GM12878 (cell line): ENCODE data around the gene P2RX2. TPM values are rescaled to one million over a fixed set of nuclear protein-coding genes. Genes with fewer than 3 reads are reported as not detected.

Experiments
- ATAC-seq: fragments of 200-7000 bp; cut with Tn5 transposase; 3 replicates; pipeline ENCODE4 v1.9.1; 2020; ENCODE audit warnings: mild to moderate bottlenecking, moderate library complexity
- Bru-seq: library from RNA; stranded (reverse); fragments of 400-500 nt; gene quantifications from one replicate; lab custom pipeline; 2021; lab: Mats Ljungman, UMichigan
- BruChase-seq, 2 experiments: library from RNA; stranded (reverse); fragments of 400-500 nt; gene quantifications; one replicate each; lab custom pipeline; 2021; lab: Mats Ljungman, UMichigan
- BruUV-seq: library from RNA; stranded (reverse); fragments of 400-500 nt; replicated peaks from 2 replicates; lab custom pipeline; 2021; lab: Mats Ljungman, UMichigan
- CTCF ChIA-PET: fragments of 300-600 bp; sonication (Branson Sonifier 250); formaldehyde crosslinking; extraction: SDS; loops from one replicate; lab custom pipeline; 2021; ENCODE audit warnings: inconsistent platforms; lab: Yijun Ruan, JAX
- POLR2A ChIA-PET: fragments of 350-600 bp; formaldehyde crosslinking; extraction: SDS; loops from one replicate; lab custom pipeline; 2021; ENCODE audit warnings: inconsistent platforms; lab: Charles Lee
- RAD21 ChIA-PET: fragments of 300-600 bp; sonication (Branson Sonifier 250); formaldehyde crosslinking; loops from one replicate; lab custom pipeline; 2023; ENCODE audit warnings: antibody characterized with exemption; ENCODE audit not compliant: unreplicated experiment; lab: Charles Lee
- SMC1A ChIA-PET: fragments of 300-600 bp; sonication (Branson Sonifier 250); formaldehyde crosslinking; loops from one replicate; lab custom pipeline; 2023; ENCODE audit not compliant: unreplicated experiment, uncharacterized antibody; lab: Charles Lee
- DNase-seq: peaks from one replicate; pipeline ENCODE4 v3.0.0-alpha.2; 2011; ENCODE audit warnings: low read depth, low spot score
- FAIRE-seq: peaks from 3 replicates; lab custom pipeline; 2011; peaks lifted over from hg19 to GRCh38; lab: Jason Lieb, UNC
- H2AFZ ChIP-seq: 2 replicates; pipeline ENCODE4 v1.6.0; 2011; ENCODE audit warnings: low read depth, low read length, control low read depth; ENCODE audit not compliant: control insufficient read depth
- H3K27ac ChIP-seq: 2 replicates; pipeline ENCODE4 v1.5.1; 2011; ENCODE audit warnings: control low read depth; ENCODE audit not compliant: control insufficient read depth, insufficient read depth
- H3K27me3 ChIP-seq, 2 experiments: replicated peaks in 1 of 2; 2 replicates each; pipeline versions ENCODE4 v1.6.0 to v1.6.1; 2011; ENCODE audit warnings: low read length in 1 of 2; ENCODE audit not compliant: control insufficient read depth in 2 of 2, insufficient read depth in 2 of 2
- H3K36me3 ChIP-seq, 2 experiments: 2 replicates each; pipeline ENCODE4 v1.5.1; 2011; ENCODE audit warnings: low read length in 1 of 2; ENCODE audit not compliant: control insufficient read depth in 2 of 2, insufficient read depth in 2 of 2
- H3K4me1 ChIP-seq: 2 replicates; pipeline ENCODE4 v1.6.1; 2011; ENCODE audit warnings: mild to moderate bottlenecking, low read length, moderate library complexity, mixed read lengths; ENCODE audit not compliant: control insufficient read depth, insufficient read depth
- H3K4me2 ChIP-seq: 2 replicates; pipeline ENCODE4 v1.6.0; 2011; ENCODE audit warnings: control low read depth; ENCODE audit not compliant: control insufficient read depth, insufficient read depth
- H3K4me3 ChIP-seq: fragments of 200-600 bp; sonication (generic); 2 replicates; pipeline ENCODE4 v1.5.1; 2016
- H3K79me2 ChIP-seq: 2 replicates; pipeline ENCODE4 v1.6.0; 2011; ENCODE audit warnings: low read length; ENCODE audit not compliant: control insufficient read depth, insufficient read depth
- H3K9ac ChIP-seq: 2 replicates; pipeline ENCODE4 v1.8.0; 2011; ENCODE audit warnings: low read length, control low read depth, mixed read lengths; ENCODE audit not compliant: control insufficient read depth, insufficient read depth
- H3K9me3 ChIP-seq: replicated peaks from 3 replicates; pipeline ENCODE4 v1.5.1; 2011; ENCODE audit warnings: mild to moderate bottlenecking, low read length; ENCODE audit not compliant: control insufficient read depth, insufficient read depth
- H4K20me1 ChIP-seq: 2 replicates; pipeline ENCODE4 v1.6.0; 2011; ENCODE audit not compliant: control insufficient read depth, insufficient read depth
- BCL3 ChIP-seq: IDR thresholded peaks from 2 replicates; pipeline ENCODE4 v1.6.1; 2011; ENCODE audit warnings: borderline replicate concordance, low read depth, mild to moderate bottlenecking, moderate library complexity, low read length; ENCODE audit not compliant: insufficient read depth, poor library complexity, severe bottlenecking
- BCLAF1 ChIP-seq: fragments of 450-650 bp; IDR thresholded peaks from 2 replicates; pipeline ENCODE4 v1.6.1; 2017; ENCODE audit warnings: antibody characterized with exemption, mild to moderate bottlenecking, moderate library complexity
- HCFC1 ChIP-seq: fragments of 150-350 bp; IDR thresholded peaks from 2 replicates; pipeline ENCODE4 v1.6.1; 2014; ENCODE audit warnings: low read length
- HDAC2 ChIP-seq: fragments of 200-600 bp; sonication (generic); IDR thresholded peaks from 2 replicates; pipeline ENCODE4 v1.6.1; 2017
- IKZF1 ChIP-seq: fragments of 450-650 bp; conservative IDR thresholded peaks from 2 replicates; pipeline ENCODE4 v1.6.1; 2017; ENCODE audit warnings: antibody characterized with exemption, mild to moderate bottlenecking
- JUND ChIP-seq: IDR thresholded peaks from 2 replicates; pipeline ENCODE4 v1.6.1; 2012; ENCODE audit warnings: low read depth, mild to moderate bottlenecking, low read length, improper control_type of control experiment, moderate library complexity
- KLF5 ChIP-seq: fragments of 450-650 bp; IDR thresholded peaks from 2 replicates; pipeline ENCODE4 v1.6.1; 2014; ENCODE audit warnings: mild to moderate bottlenecking; ENCODE audit not compliant: partially characterized antibody
- MEF2A ChIP-seq: IDR thresholded peaks from 2 replicates; pipeline ENCODE4 v1.6.1; 2011; ENCODE audit warnings: low read depth, mild to moderate bottlenecking, low read length, moderate library complexity; ENCODE audit not compliant: insufficient read depth
- NFYA ChIP-seq: IDR thresholded peaks from 2 replicates; pipeline ENCODE4 v1.6.1; 2011; ENCODE audit warnings: low read depth, mild to moderate bottlenecking, low read length, improper control_type of control experiment, borderline replicate concordance
- NFYB ChIP-seq: IDR thresholded peaks from 2 replicates; pipeline ENCODE4 v1.6.1; 2011; ENCODE audit warnings: low read depth, mild to moderate bottlenecking, low read length, improper control_type of control experiment, moderate library complexity; ENCODE audit not compliant: insufficient read depth
- PAX5 ChIP-seq: IDR thresholded peaks from 2 replicates; pipeline ENCODE4 v1.6.1; 2011; ENCODE audit warnings: low read depth, low read length, borderline replicate concordance
- SMARCA5 ChIP-seq: fragments of 450-650 bp; IDR thresholded peaks from 2 replicates; pipeline ENCODE4 v1.6.1; 2017; ENCODE audit warnings: mild to moderate bottlenecking
- SREBF1 ChIP-seq: IDR thresholded peaks from 2 replicates; pipeline ENCODE4 v1.6.1; 2012; ENCODE audit warnings: mild to moderate bottlenecking, low read length
- ZNF207 ChIP-seq: fragments of 450-650 bp; IDR thresholded peaks from 2 replicates; pipeline ENCODE4 v1.6.1; 2014; ENCODE audit warnings: antibody characterized with exemption, mild to moderate bottlenecking, borderline replicate concordance
- WGBS: methylation state at CpG from one replicate; pipeline ENCODE4 v1.1.6; 2016; ENCODE audit warnings: low lambda C conversion rate; ENCODE audit not compliant: insufficient replicate concordance, insufficient coverage; ENCODE audit errors: missing lambda C conversion rate; 5-methylcytosine and 5-hydroxymethylcytosine counted together
- in situ Hi-C: fragments of 300-500 bp; cut with MboI; formaldehyde crosslinking; loops from 9 replicates; pipeline ENCODE4 v1.14.3; 2018; ENCODE audit warnings: mixed read lengths
- intact Hi-C: fragments of 100-400 bp; cut with micrococcal nuclease; formaldehyde crosslinking; loops from one replicate; pipeline ENCODE4 v1.14.2; 2022; ENCODE audit not compliant: unreplicated experiment
- long read RNA-seq, 2 experiments: library from polyadenylated mRNA; unstranded; transcript quantifications; one replicate each; pipeline ENCODE4 v2.0.0, GENCODE V29; 2019 to 2020
- polyA minus RNA-seq, 3 experiments: library from RNA; depleted of rRNA, polyadenylated mRNA; stranded (reverse); fragments of >200 nt; gene quantifications; 2 replicates each; pipeline ENCODE4 v1.2.3, GENCODE V29; 2011
- polyA plus RNA-seq, 11 experiments: library from polyadenylated mRNA; depleted of rRNA in 4 of 11; unstranded in 6 of 11; stranded (reverse) in 5 of 11; fragments of >200 nt; fragmentation: Nextera tagmentation in 4 of 11; fragmentation: Illumina TruSeq in 1 of 11; extraction: Ambion mirVana in 4 of 11; extraction: Trizol in 1 of 11; gene quantifications; 1 replicate in 1 of 11; 2 replicates in 10 of 11; pipeline versions ENCODE4 v1.2.1 to v1.2.3, GENCODE V29; 2011 to 2016; ENCODE audit warnings: inconsistent platforms in 2 of 11, missing spikeins in 2 of 11, low read depth in 1 of 11
- total RNA-seq, 4 experiments: library from RNA; depleted of rRNA in 3 of 4; stranded (reverse); fragments of >200 nt in 3 of 4; fragmentation: Illumina TruSeq in 1 of 4; extraction: Trizol in 1 of 4; gene quantifications; 2 replicates each; pipeline versions ENCODE4 v1.2.1 to v1.2.3, GENCODE V29; 2013 to 2021
- TF ChIP-seq, protein P1 (sequence below): fragments of 450-650 bp; formaldehyde crosslinking; IDR thresholded peaks from 2 replicates; pipeline ENCODE4 v1.4.0; 2022; ENCODE audit warnings: mild to moderate bottlenecking, moderate library complexity

Gene P2RX2
- total RNA-seq (2013; cell fraction: nucleolus; rRNA removed), result not detected in 2 replicates
- not detected in 2 replicates for total RNA-seq (2014; rRNA removed)
- not detected in 2 replicates for total RNA-seq (2014; rRNA removed; fragmentation: Illumina TruSeq; extraction: Trizol)
- total RNA-seq (2021), result not detected in 2 replicates
- not detected for polyA plus RNA-seq (2011; ENCODE audit: low read depth)
- polyA plus RNA-seq (2011; rRNA removed), result not detected in 2 replicates
- not detected in 2 replicates for polyA plus RNA-seq (2011; cell fraction: cytosol; rRNA removed)
- polyA plus RNA-seq (2011; cell fraction: nucleus; rRNA removed), result not detected in 2 replicates
- not detected in 2 replicates for polyA plus RNA-seq (2012)
- polyA plus RNA-seq (2014; fragmentation: Illumina TruSeq; extraction: Trizol), result not detected in 2 replicates
- not detected for polyA plus RNA-seq (2014; fragmentation: Nextera tagmentation; extraction: Ambion mirVana)
- not detected in 2 replicates for polyA plus RNA-seq (2014; rRNA removed)
- not detected for polyA plus RNA-seq (2016; fragmentation: Nextera tagmentation; extraction: Ambion mirVana)
- polyA minus RNA-seq (2011; rRNA and poly(A)+ RNA removed), result not detected in 2 replicates
- polyA minus RNA-seq (2011; cell fraction: cytosol; rRNA and poly(A)+ RNA removed), result not detected in 2 replicates
- not detected in 2 replicates for polyA minus RNA-seq (2011; cell fraction: nucleus; rRNA and poly(A)+ RNA removed)
- Bru-seq, nascent RNA, result not detected
- not detected for BruChase-seq, experiment 1, labeled RNA remaining after a 6-hour chase
- not detected for BruChase-seq, experiment 2, labeled RNA remaining after a 2-hour chase
- long read RNA-seq, experiment 1, result 0 reads
- long read RNA-seq, experiment 2, result 0 reads

- intact Hi-C loops, result no loop called here
- Histone ChIP-seq H3K4me2 (no peak within 1 kb of the TSS), H3K79me2 (no peaks in the 10 kb centered on the region), H3K9me3 (peaks cover 10% of the 10 kb centered on the region), H4K20me1 (no peaks in the 10 kb centered on the region), H3K4me1 (no peaks in the 10 kb centered on the region), H3K36me3 (peaks cover 0 to under 1% of the 10 kb centered on the region in 2 experiments; a peak in 2 of 4 replicates), H3K27me3 (no peaks in the 10 kb centered on the region), H2AFZ (no peak within 1 kb of the TSS), H3K4me3 (no peak within 1 kb of the TSS), H3K27ac (no peak within 1 kb of the TSS), H3K9ac (no peak within 1 kb of the TSS)
- ChIA-PET CTCF (no interaction called here), SMC1A (no interaction called here), POLR2A (no interaction called here), RAD21 (no interaction called here)
- BruUV-seq, result no TSS peak
- in situ Hi-C loops, result no loop called here
- DNase-seq (no peak), ATAC-seq (no peak), FAIRE-seq (no peak)
- WGBS, result no CpG with 5 or more reads among the region's 49 CpGs
- TF ChIP-seq BCL3, result no peak
- TF ChIP-seq IKZF1, result no peak
- TF ChIP-seq PAX5, result no peak
- no peak for TF ChIP-seq NFYB
- no peak for TF ChIP-seq ZNF207
- TF ChIP-seq SREBF1, result no peak
- TF ChIP-seq JUND, result no peak
- no peak for TF ChIP-seq NFYA
- TF ChIP-seq, protein P1, sequence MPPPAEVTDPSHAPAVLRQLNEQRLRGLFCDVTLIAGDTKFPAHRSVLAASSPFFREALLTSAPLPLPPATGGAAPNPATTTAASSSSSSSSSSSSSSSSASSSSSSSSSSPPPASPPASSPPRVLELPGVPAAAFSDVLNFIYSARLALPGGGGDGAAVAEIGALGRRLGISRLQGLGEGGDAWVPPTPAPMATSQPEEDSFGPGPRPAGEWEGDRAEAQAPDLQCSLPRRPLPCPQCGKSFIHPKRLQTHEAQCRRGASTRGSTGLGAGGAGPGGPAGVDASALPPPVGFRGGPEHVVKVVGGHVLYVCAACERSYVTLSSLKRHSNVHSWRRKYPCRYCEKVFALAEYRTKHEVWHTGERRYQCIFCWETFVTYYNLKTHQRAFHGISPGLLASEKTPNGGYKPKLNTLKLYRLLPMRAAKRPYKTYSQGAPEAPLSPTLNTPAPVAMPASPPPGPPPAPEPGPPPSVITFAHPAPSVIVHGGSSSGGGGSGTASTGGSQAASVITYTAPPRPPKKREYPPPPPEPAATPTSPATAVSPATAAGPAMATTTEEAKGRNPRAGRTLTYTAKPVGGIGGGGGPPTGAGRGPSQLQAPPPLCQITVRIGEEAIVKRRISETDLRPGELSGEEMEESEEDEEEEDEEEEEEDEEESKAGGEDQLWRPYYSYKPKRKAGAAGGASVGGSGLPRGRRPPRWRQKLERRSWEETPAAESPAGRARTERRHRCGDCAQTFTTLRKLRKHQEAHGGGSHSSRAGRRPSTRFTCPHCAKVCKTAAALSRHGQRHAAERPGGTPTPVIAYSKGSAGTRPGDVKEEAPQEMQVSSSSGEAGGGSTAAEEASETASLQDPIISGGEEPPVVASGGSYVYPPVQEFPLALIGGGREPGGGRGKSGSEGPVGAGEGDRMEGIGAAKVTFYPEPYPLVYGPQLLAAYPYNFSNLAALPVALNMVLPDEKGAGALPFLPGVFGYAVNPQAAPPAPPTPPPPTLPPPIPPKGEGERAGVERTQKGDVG (CRISPR knock-in tag), result no peak
- no peak for TF ChIP-seq MEF2A
- no peak for TF ChIP-seq HDAC2
- TF ChIP-seq HCFC1, result no peak
- TF ChIP-seq KLF5, result no peak
- no peak for TF ChIP-seq BCLAF1
- no peak for TF ChIP-seq SMARCA5
Measured at GRCh38 chr12:132618683-132619043, at the start of gene P2RX2. P2RX2 (plus strand) TSS chr12:132618776; CDS start chr12:132618817, 41 bp downstream.
